HepG2 (cell line): Measurements from ENCODE around the gene SLC16A14. TPM values are rescaled to one million over a fixed set of nuclear protein-coding genes. Genes with fewer than 3 reads are reported as not detected.

Source experiments
- ATAC-seq: fragments of 200-7000 bp; cut with Tn5 transposase; 3 replicates; pipeline ENCODE4 v1.9.1; 2020; ENCODE audit warnings: mild to moderate bottlenecking, moderate library complexity
- BruUV-seq: library from RNA; stranded (reverse); fragments of 400-500 nt; replicated peaks from 2 replicates; lab custom pipeline; 2021; lab: Mats Ljungman, UMichigan
- CTCF ChIA-PET: fragments of 300-600 bp; formaldehyde crosslinking; extraction: SDS; loops from one replicate; lab custom pipeline; 2021; ENCODE audit warnings: low total read pairs, inconsistent platforms, low intra/inter-chr PET ratio; lab: Yijun Ruan, JAX
- POLR2A ChIA-PET: fragments of 350-600 bp; sonication (Branson Sonifier 250); formaldehyde crosslinking; loops from one replicate; lab custom pipeline; 2020; ENCODE audit warnings: antibody characterized with exemption, inconsistent platforms; lab: Yijun Ruan, JAX
- DNase-seq: peaks from one replicate; pipeline ENCODE4 v3.0.0-alpha.2; 2015; ENCODE audit warnings: low spot score
- FAIRE-seq: peaks from 3 replicates; lab custom pipeline; 2011; peaks lifted over from hg19 to GRCh38; lab: Jason Lieb, UNC
- H2AFZ ChIP-seq: one replicate; pipeline ENCODE4 v1.6.1; 2011; ENCODE audit warnings: low read length, inconsistent platforms
- H3K27ac ChIP-seq: fragments of 300-600 bp; 3 replicates; pipeline ENCODE4 v1.8.0; 2011; ENCODE audit warnings: mixed run types, mild to moderate bottlenecking, mixed read lengths, low read length, inconsistent platforms; ENCODE audit not compliant: insufficient read depth; ENCODE audit errors: extremely low read length
- H3K27me3 ChIP-seq, 2 experiments: fragments of 200-600 bp in 1 of 2; 2 replicates in 1 of 2; 3 replicates in 1 of 2; pipeline versions ENCODE4 v1.6.0 to v1.8.0; 2011; ENCODE audit warnings: low read length in 2 of 2, mild to moderate bottlenecking in 2 of 2, moderate library complexity in 2 of 2, inconsistent platforms in 1 of 2; ENCODE audit not compliant: insufficient read depth in 2 of 2, control insufficient read depth in 1 of 2
- H3K36me3 ChIP-seq, 2 experiments: fragments of 200-600 bp in 1 of 2; replicated peaks in 1 of 2; 2 replicates in 1 of 2; 3 replicates in 1 of 2; pipeline versions ENCODE4 v1.5.1 to v1.8.0; 2011; ENCODE audit warnings: low read length in 2 of 2, inconsistent platforms in 1 of 2; ENCODE audit not compliant: insufficient read depth in 2 of 2, control insufficient read depth in 1 of 2
- H3K4me1 ChIP-seq: 2 replicates; pipeline ENCODE4 v1.5.1; 2012; ENCODE audit warnings: low read length, inconsistent platforms; ENCODE audit not compliant: insufficient read depth
- H3K4me2 ChIP-seq: 2 replicates; pipeline ENCODE4 v1.6.0; 2011; ENCODE audit warnings: low read depth, low read length, inconsistent platforms
- H3K4me3 ChIP-seq, 3 experiments: fragments of 200-600 bp in 1 of 3; sonication (generic), shearing (Covaris generic) in 1 of 3; replicated peaks in 1 of 3; 2 replicates each; pipeline ENCODE4 v1.5.1; 2011 to 2016; ENCODE audit warnings: low read length in 3 of 3, inconsistent platforms in 2 of 3, low read depth in 2 of 3, mild to moderate bottlenecking in 2 of 3, control low read depth in 1 of 3, mixed read lengths in 1 of 3; ENCODE audit not compliant: insufficient read depth in 1 of 3
- H3K79me2 ChIP-seq: one replicate; pipeline ENCODE4 v1.6.1; 2011; ENCODE audit warnings: low read length, inconsistent platforms; ENCODE audit not compliant: insufficient read depth
- H3K9ac ChIP-seq: 2 replicates; pipeline ENCODE4 v1.6.0; 2011; ENCODE audit warnings: mild to moderate bottlenecking, low read depth, low read length, inconsistent platforms; ENCODE audit not compliant: insufficient read depth
- H3K9me3 ChIP-seq: 2 replicates; pipeline ENCODE4 v1.5.1; 2012; ENCODE audit warnings: mild to moderate bottlenecking, low read length
- H4K20me1 ChIP-seq: 2 replicates; pipeline ENCODE4 v1.6.0; 2011; ENCODE audit warnings: inconsistent platforms, mild to moderate bottlenecking, low read length, moderate library complexity; ENCODE audit not compliant: insufficient read depth
- KDM3A ChIP-seq: IDR thresholded peaks from 2 replicates; pipeline ENCODE4 v1.6.1; 2018; ENCODE audit warnings: low read depth, missing compliant biosample characterization
- KLF6 ChIP-seq: IDR thresholded peaks from 2 replicates; pipeline ENCODE4 v1.8.0; 2016; ENCODE audit warnings: missing biosample characterization, missing genetic modification reagents
- NFIC ChIP-seq: IDR thresholded peaks from 2 replicates; pipeline ENCODE4 v1.6.1; 2012; ENCODE audit warnings: mild to moderate bottlenecking, low read length, inconsistent platforms
- NFYB ChIP-seq: sonication (generic); formaldehyde crosslinking; IDR thresholded peaks from 2 replicates; pipeline ENCODE4 v1.4.0; 2020; ENCODE audit warnings: missing genetic modification reagents
- NR2F6 ChIP-seq, 2 experiments: IDR thresholded peaks; 2 replicates each; pipeline ENCODE4 v1.6.1; 2016; ENCODE audit warnings: antibody characterized with exemption in 1 of 2, mild to moderate bottlenecking in 1 of 2
- PAF1 ChIP-seq: IDR thresholded peaks from 2 replicates; pipeline ENCODE4 v1.6.1; 2016; ENCODE audit warnings: missing genetic modification reagents, missing compliant biosample characterization
- RFX1 ChIP-seq: fragments of 450-650 bp; IDR thresholded peaks from 2 replicates; pipeline ENCODE4 v1.6.1; 2017
- RXRA ChIP-seq: sonication (generic); formaldehyde crosslinking; IDR thresholded peaks from 2 replicates; pipeline ENCODE4 v1.5.1; 2020; ENCODE audit warnings: missing genetic modification reagents
- ZBTB1 ChIP-seq: sonication (generic); formaldehyde crosslinking; IDR thresholded peaks from 2 replicates; pipeline ENCODE4 v1.4.0; 2020; ENCODE audit warnings: missing genetic modification reagents, borderline replicate concordance
- ZFP36L1 ChIP-seq: sonication (generic); formaldehyde crosslinking; IDR thresholded peaks from 2 replicates; pipeline ENCODE4 v1.8.0; 2022; ENCODE audit warnings: mild to moderate bottlenecking, missing genetic modification reagents, moderate library complexity
- ZMYM4 ChIP-seq: sonication (generic); formaldehyde crosslinking; IDR thresholded peaks from 2 replicates; pipeline ENCODE4 v1.8.1; 2023; ENCODE audit warnings: mild to moderate bottlenecking, missing genetic modification reagents
- ZNF138 ChIP-seq: sonication (generic); formaldehyde crosslinking; IDR thresholded peaks from 2 replicates; pipeline ENCODE4 v1.5.0; 2020; ENCODE audit warnings: mild to moderate bottlenecking, low read depth, missing genetic modification reagents
- WGBS: methylation state at CpG from one replicate; pipeline ENCODE4 v1.1.6; 2017; ENCODE audit warnings: low lambda C conversion rate; 5-methylcytosine and 5-hydroxymethylcytosine counted together
- in situ Hi-C: cut with HindIII; loops from 2 replicates; pipeline ENCODE4 v1.10.0; 2017; ENCODE audit warnings: low pct_unique_long_range_greater_than_20kb; ENCODE audit not compliant: extremely low pct_ligation_motif_present
- intact Hi-C: fragments of 100-400 bp; cut with micrococcal nuclease; formaldehyde crosslinking; loops from one replicate; pipeline ENCODE4 v1.10.0; 2022; ENCODE audit not compliant: unreplicated experiment
- polyA plus RNA-seq, 8 experiments: library from polyadenylated mRNA; depleted of rRNA in 3 of 8; stranded (reverse) in 7 of 8; unstranded in 1 of 8; fragments of >200 nt; fragmentation: Illumina TruSeq in 4 of 8; extraction: Trizol in 4 of 8; gene quantifications; 2 replicates each; pipeline versions ENCODE4 v1.2.1 to v1.2.3, GENCODE V29; 2011 to 2016; ENCODE audit warnings: low read depth in 4 of 8, missing spikeins in 1 of 8, mixed read lengths in 1 of 8; ENCODE audit not compliant: insufficient read depth in 1 of 8
- total RNA-seq, 5 experiments: library from RNA; depleted of rRNA; stranded (reverse); fragments of >200 nt; fragmentation: Illumina TruSeq; extraction: Trizol; gene quantifications; 2 replicates each; pipeline ENCODE4 v1.2.3, GENCODE V29; 2016; ENCODE audit warnings: low read depth in 1 of 5

Gene SLC16A14
- total and polyA plus RNA-seq, 2 of the 13 experiments (the other 11 are each of a cell fraction or from before 2014, with no cell fraction given): 0.05 TPM; not detected in 1

- ChIA-PET POLR2A (no interaction called here), CTCF (no interaction called here)
- peaks cover 12% of the 10 kb centered on the region for H3K4me1 ChIP-seq
- ATAC-seq (peak; percentile 79), DNase-seq (no peak), FAIRE-seq (no peak)
- no peak overlapping the region for H3K27ac ChIP-seq
- TF ChIP-seq NR2F6 (IDR thresholded peaks at IDR 0.05) (no peak), NR2F6 (CRISPR knock-in tag; IDR thresholded peaks at IDR 0.05) (no peak), ZMYM4 (CRISPR knock-in tag) (no peak), ZNF138 (CRISPR knock-in tag) (no peak), RXRA (CRISPR knock-in tag) (no peak), ZBTB1 (CRISPR knock-in tag) (no peak), NFIC (no peak), RFX1 (no peak), PAF1 (CRISPR knock-in tag) (no peak), KLF6 (CRISPR knock-in tag) (no peak), KDM3A (CRISPR knock-in tag) (no peak), ZFP36L1 (CRISPR knock-in tag) (no peak), NFYB (no peak)
- H3K9me3 ChIP-seq: no peaks in the 10 kb centered on the region
- no peak overlapping the region for H3K4me2 ChIP-seq
- H3K27me3 ChIP-seq: peaks cover 3 to 23% of the 10 kb centered on the region in 2 experiments; a peak in 4 of 5 replicates
- no TSS peak for BruUV-seq
- H4K20me1 ChIP-seq: no peaks in the 10 kb centered on the region
- H3K4me3 ChIP-seq: no peak overlapping the region
- no peaks in the 10 kb centered on the region for H3K79me2 ChIP-seq
- in situ Hi-C loops: loop anchor here (25.0 kb wide), 1 partner anchor 789 kb away; no protein-coding TSS in a partner anchor
- intact Hi-C loops: no loop called here
- no peak overlapping the region for H2AFZ ChIP-seq
- H3K9ac ChIP-seq: no peak overlapping the region
- no peaks in the 10 kb centered on the region for H3K36me3 ChIP-seq
- WGBS: 81% methylated on average over 4 of the region's 4 CpGs
Observed at GRCh38 chr2:230023313-230023712, 45.4 kb downstream of the SLC16A14 start.
